Psoas muscle (tissue), 8 donors: ENCODE measurements around the gene CMSS1. TPM values are rescaled to one million over a fixed set of nuclear protein-coding genes. Genes with fewer than 3 reads are reported as not detected.

Source experiments
- ATAC-seq, 4 donors: fragments of 200-7000 bp; cut with Tn5 transposase; one replicate each; pipeline ENCODE4 v1.9.1; 2020; ENCODE audit warnings: moderate library complexity in 3 of 4, mild to moderate bottlenecking in 2 of 4
- DNase-seq, 2 donors: peaks; one replicate each; pipeline ENCODE4 v3.0.0-alpha.2; 2020
- H3K27ac ChIP-seq: fragments of 200-600 bp; one replicate; pipeline ENCODE4 v1.8.0; 2022
- H3K27me3 ChIP-seq, 3 donors: fragments of 200-600 bp in 1 of 3; one replicate each; pipeline versions ENCODE4 v1.6.1 to v1.8.0; 2013 to 2022; ENCODE audit warnings: low read length in 2 of 3, mild to moderate bottlenecking in 2 of 3, moderate library complexity in 1 of 3; ENCODE audit not compliant: insufficient read depth in 3 of 3
- H3K36me3 ChIP-seq, 2 donors: fragments of 200-600 bp in 1 of 2; one replicate each; pipeline versions ENCODE4 v1.6.1 to v1.8.0; 2013 to 2022; ENCODE audit warnings: low read depth in 1 of 2, mild to moderate bottlenecking in 1 of 2, moderate library complexity in 1 of 2; ENCODE audit not compliant: insufficient read depth in 1 of 2
- H3K4me1 ChIP-seq: fragments of 200-600 bp; one replicate; pipeline ENCODE4 v1.8.0; 2022
- H3K4me3 ChIP-seq: fragments of 200-600 bp; one replicate; pipeline ENCODE4 v1.8.0; 2022; ENCODE audit warnings: mild to moderate bottlenecking
- H3K9me3 ChIP-seq: fragments of 200-600 bp; one replicate; pipeline ENCODE4 v1.8.0; 2022
- CTCF ChIP-seq: fragments of 200-600 bp; IDR thresholded peaks from one replicate; pipeline ENCODE4 v1.8.0; 2022; ENCODE audit warnings: antibody characterized with exemption
- WGBS, 3 donors: extraction: QIAGEN DNeasy Blood & Tissue Kit; methylation state at CpG; one replicate each; pipeline versions ENCODE4 v1.1.6 to v1.1.7; 2013; 5-methylcytosine and 5-hydroxymethylcytosine counted together
- intact Hi-C, 2 donors: fragments of 100-400 bp; cut with DNase I; formaldehyde crosslinking; loops; one replicate each; pipeline versions ENCODE4 v1.11.0 to v1.14.2; 2022
- polyA plus RNA-seq, 3 donors: library from polyadenylated mRNA; stranded (reverse); fragments of 200-250 nt; gene quantifications; one replicate each; pipeline ENCODE4 v1.2.3, GENCODE V29; 2013
- total RNA-seq, 4 donors: library from RNA; stranded (reverse); fragmentation: NEBNext Ultra II Directional in 2 of 4; extraction: Animal tissue kit (Norgen Biotek cat#: 25700) in 2 of 4; gene quantifications; one replicate each; pipeline versions ENCODE4 v1.2.1 to v1.2.4, GENCODE V29; 2021 to 2023
- donor health status: healthy with polysubstance abuse.
- donor health status: DM: no; HTN: no; CAD: no; lungs with moderate emphysema.
- donor health status: Bipolar disorder and iron deficiency.
- donor health status: healthy.
- donor health status: DM: yes; HTN: yes; CAD: no.
- donor health status: DM: no; HTN: no; CAD: no.
- donor health status: DM: no; HTN: no; CAD: no.
- donor health status: DM: yes; HTN: yes; CAD: no.

CMSS1 gene
- total and polyA plus RNA-seq, 7 donors = 18.4 to 174 (median 58.8) TPM

- no peaks in the 10 kb centered on the region for H3K9me3 ChIP-seq
- H3K36me3 ChIP-seq = no peaks in the 10 kb centered on the region
- peaks cover 75% of the 10 kb centered on the region for H3K4me1 ChIP-seq
- H3K27me3 ChIP-seq = no peaks in the 10 kb centered on the region
- intact Hi-C loops = loop anchor here in 1 of 2 donors (5.0 kb wide), 1 partner anchor 77 kb away; no protein-coding TSS in a partner anchor
- peak overlapping the region; percentile 81 for H3K27ac ChIP-seq
- no peak overlapping the region for H3K4me3 ChIP-seq
- ATAC-seq (peak; percentile 78 to 87 (median 84)), DNase-seq (no peak)
- WGBS, 3 donors = 35 to 45% (median 44%) methylated on average over 3 of the region's 3 CpGs
- TF ChIP-seq CTCF = no peak
Measured at GRCh38 chr3:100030346-100030745, 212.7 kb downstream of the CMSS1 start.

GRCh38 chr3:100030914-100031425 lies 213.3 kb downstream of the CMSS1 start:
- WGBS, 3 donors = 41 to 59% (median 53%) methylated on average over 1 of the region's 1 CpG
- DNase-seq = no peak
- no peak for ATAC-seq
- Histone ChIP-seq H3K9me3 (no peaks in the 10 kb centered on the region), H3K36me3 (no peaks in the 10 kb centered on the region), H3K4me3 (no peak overlapping the region), H3K4me1 (peaks cover 74% of the 10 kb centered on the region), H3K27me3 (no peaks in the 10 kb centered on the region), H3K27ac (peak overlapping the region; percentile 81)
- intact Hi-C loops = loop anchor here in 1 of 2 donors (5.0 kb wide), 1 partner anchor 76 kb away; no protein-coding TSS in a partner anchor
- TF ChIP-seq CTCF = no peak

GRCh38 chr3:100032243-100032642 lies 214.6 kb downstream of the CMSS1 start:
- Histone ChIP-seq H3K4me1 (peaks cover 66% of the 10 kb centered on the region), H3K36me3 (no peaks in the 10 kb centered on the region), H3K4me3 (no peak overlapping the region), H3K27me3 (no peaks in the 10 kb centered on the region), H3K9me3 (no peaks in the 10 kb centered on the region), H3K27ac (peak overlapping the region; percentile 81)
- 44 to 69% (median 46%) methylated on average over 5 of the region's 5 CpGs for WGBS, 3 donors
- ATAC-seq = peak in 3 of 4 donors; percentile 45 to 74 (median 67)
- intact Hi-C loops = loop anchor here in 1 of 2 donors (5.0 kb wide), 1 partner anchor 75 kb away; no protein-coding TSS in a partner anchor
- TF ChIP-seq CTCF = no peak
- DNase-seq = no peak

- 10 to 20% (median 17%) methylated on average over 1 of the region's 1 CpG for WGBS, 3 donors
- Histone ChIP-seq H3K36me3 (no peaks in the 10 kb centered on the region), H3K27me3 (no peaks in the 10 kb centered on the region), H3K4me1 (peaks cover 58% of the 10 kb centered on the region), H3K4me3 (no peak overlapping the region), H3K9me3 (no peaks in the 10 kb centered on the region), H3K27ac (peak overlapping the region; percentile 81)
- DNase-seq (no peak), ATAC-seq (peak in 3 of 4 donors; percentile 41 to 63 (median 48))
- intact Hi-C loops = loop anchor here in 1 of 2 donors (5.0 kb wide), 1 partner anchor 74 kb away; no protein-coding TSS in a partner anchor
- TF ChIP-seq CTCF = no peak
Measured at GRCh38 chr3:100033184-100033583, 215.5 kb downstream of the CMSS1 start.
